Heart right ventricle (tissue), 16 donors: ENCODE data around the gene BID. TPM values are rescaled to one million over a fixed set of nuclear protein-coding genes. Genes with fewer than 3 reads are reported as not detected.

Experiments used
- ATAC-seq, 8 donors: fragments of 200-7000 bp; cut with Tn5 transposase; one replicate each; pipeline ENCODE4 v1.9.1; 2020; ENCODE audit warnings: mild to moderate bottlenecking in 8 of 8, moderate library complexity in 8 of 8, moderate number of reproducible peaks in 1 of 8
- DNase-seq, 2 donors: peaks; one replicate each; pipeline ENCODE4 v3.0.0-alpha.2; 2020
- H3K27ac ChIP-seq, 10 donors: fragments of 200-600 bp; sonication (generic) in 2 of 10; one replicate each; pipeline versions ENCODE4 v1.5.0 to v1.8.0; 2020 to 2022; ENCODE audit warnings: mild to moderate bottlenecking in 3 of 10
- H3K27me3 ChIP-seq, 7 donors: fragments of 200-600 bp; one replicate each; pipeline ENCODE4 v1.8.0; 2021 to 2022; ENCODE audit warnings: mild to moderate bottlenecking in 2 of 7
- H3K36me3 ChIP-seq, 9 donors: fragments of 200-600 bp; sonication (generic) in 1 of 9; one replicate each; pipeline versions ENCODE4 v1.5.0 to v1.8.0; 2020 to 2022; ENCODE audit warnings: mild to moderate bottlenecking in 2 of 9
- H3K4me1 ChIP-seq, 9 donors: fragments of 200-600 bp; sonication (generic) in 1 of 9; one replicate each; pipeline versions ENCODE4 v1.5.0 to v1.8.0; 2020 to 2022; ENCODE audit warnings: mild to moderate bottlenecking in 4 of 9
- H3K4me3 ChIP-seq, 10 donors: fragments of 200-600 bp; sonication (generic) in 2 of 10; one replicate each; pipeline versions ENCODE4 v1.5.0 to v1.8.0; 2020 to 2022; ENCODE audit warnings: mild to moderate bottlenecking in 7 of 10, moderate library complexity in 2 of 10
- H3K9me3 ChIP-seq, 11 donors: fragments of 200-600 bp in 10 of 11; sonication (generic) in 2 of 11; one replicate each; pipeline versions ENCODE4 v1.5.0 to v1.8.0; 2013 to 2022; ENCODE audit warnings: mild to moderate bottlenecking in 2 of 11, control low read depth in 1 of 11, moderate library complexity in 1 of 11
- WGBS, 2 donors: extraction: QIAGEN DNeasy Blood & Tissue Kit; methylation state at CpG; one replicate each; pipeline ENCODE4 v1.1.7; 2013; ENCODE audit warnings: inconsistent platforms in 1 of 2; 5-methylcytosine and 5-hydroxymethylcytosine counted together
- intact Hi-C, 10 donors: fragments of 100-400 bp; cut with DNase I; formaldehyde crosslinking; loops; one replicate each; pipeline versions ENCODE4 v1.11.1 to v1.14.2; 2022
- polyA plus RNA-seq, 2 donors: library from polyadenylated mRNA; stranded (reverse); fragments of 200-250 nt; gene quantifications; one replicate each; pipeline ENCODE4 v1.2.3, GENCODE V29; 2013
- total RNA-seq, 10 donors: library from RNA; stranded (reverse); fragmentation: NEBNext Ultra II Directional in 3 of 10; extraction: Animal tissue kit (Norgen Biotek cat#: 25700) in 3 of 10; gene quantifications; one replicate each; pipeline versions ENCODE4 v1.2.1 to v1.2.4, GENCODE V29; 2021 to 2023
- TF ChIP-seq, protein P1 (sequence below), 9 donors: fragments of 200-600 bp; sonication (generic) in 2 of 9; IDR thresholded peaks; one replicate each; pipeline versions ENCODE4 v1.5.0 to v1.8.0; 2021 to 2022; ENCODE audit warnings: antibody characterized with exemption in 9 of 9, mild to moderate bottlenecking in 5 of 9, moderate library complexity in 1 of 9
- donor health status: Arrhythmogenic right ventricular cardiomyopathy.
- donor health status: ischemic (EF 13 %, LVEDD 7.1; RV severe dilation, severe dysfunction).
- donor health status: healthy with polysubstance abuse.
- donor health status: DM: no; HTN: yes; CAD: no.
- donor health status: DM: no; HTN: no; CAD: no.
- donor health status: ischemic (EF 25% LVEDD 6.9; RV normal size, moderate dysfunction).
- donor health status: ischemic (EF 25% LVEDD 5.7; RV mildly dilated, moderate dysfunction).
- donor health status: healthy.
- donor health status: DM: yes; HTN: yes; CAD: no.
- donor health status: Ischemic cardiomyopathy.
- donor health status: ischemic (EF 35%, LVEDD 5.7; RV mildly dilated, moderate dysfunction).
- donor health status: nonischemic (EF 11% LVEDD 7.7; RV severe dilation, severe dysfunction).
- donor health status: DM: yes; HTN: yes; CAD: no.
- donor health status: PGD.
- donor health status: ischemic (EF 29% LVEDD 5.4; RV normal size, mild dysfunction).
- donor health status: nonischemic (EF 23%, LVEDD 6.1; RV moderate dilation, normal function).

BID gene
- total and polyA plus RNA-seq, 12 donors: 5.6 to 42.9 (median 10.9) TPM

DNA sequence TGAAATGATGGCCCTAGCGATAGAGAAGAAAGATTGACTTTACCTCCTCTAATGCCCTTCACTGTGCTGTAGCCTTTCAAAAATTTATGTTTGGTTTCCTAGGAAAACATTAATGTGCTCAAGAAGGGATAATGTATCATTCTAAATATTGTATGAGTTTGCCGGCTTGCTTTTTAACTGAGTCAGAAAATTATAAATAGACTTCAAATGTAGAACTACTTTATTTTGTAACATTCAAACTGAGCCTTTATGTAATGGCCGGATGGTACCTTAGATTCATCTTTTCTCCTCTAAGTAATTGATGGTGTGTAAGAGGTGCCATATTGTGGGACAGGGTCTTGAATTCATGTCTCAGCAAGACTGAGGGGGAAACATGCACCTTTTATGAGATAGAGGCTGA, 57.7 kb downstream of the BID start:
- intact Hi-C loops: loop anchor here in 1 of 10 donors (10.0 kb wide), 1 partner anchor 162 kb away; no protein-coding TSS in a partner anchor
- H3K4me1 ChIP-seq: peaks cover 0 to 5% (median 0%) of the 10 kb centered on the region in 9 donors
- 96% methylated on average over 3 of the region's 3 CpGs for whole genome bisulfite sequencing, 2 donors
- H3K27ac ChIP-seq: no peak overlapping the region
- no peak overlapping the region for H3K4me3 ChIP-seq
- TF ChIP-seq, protein P1, sequence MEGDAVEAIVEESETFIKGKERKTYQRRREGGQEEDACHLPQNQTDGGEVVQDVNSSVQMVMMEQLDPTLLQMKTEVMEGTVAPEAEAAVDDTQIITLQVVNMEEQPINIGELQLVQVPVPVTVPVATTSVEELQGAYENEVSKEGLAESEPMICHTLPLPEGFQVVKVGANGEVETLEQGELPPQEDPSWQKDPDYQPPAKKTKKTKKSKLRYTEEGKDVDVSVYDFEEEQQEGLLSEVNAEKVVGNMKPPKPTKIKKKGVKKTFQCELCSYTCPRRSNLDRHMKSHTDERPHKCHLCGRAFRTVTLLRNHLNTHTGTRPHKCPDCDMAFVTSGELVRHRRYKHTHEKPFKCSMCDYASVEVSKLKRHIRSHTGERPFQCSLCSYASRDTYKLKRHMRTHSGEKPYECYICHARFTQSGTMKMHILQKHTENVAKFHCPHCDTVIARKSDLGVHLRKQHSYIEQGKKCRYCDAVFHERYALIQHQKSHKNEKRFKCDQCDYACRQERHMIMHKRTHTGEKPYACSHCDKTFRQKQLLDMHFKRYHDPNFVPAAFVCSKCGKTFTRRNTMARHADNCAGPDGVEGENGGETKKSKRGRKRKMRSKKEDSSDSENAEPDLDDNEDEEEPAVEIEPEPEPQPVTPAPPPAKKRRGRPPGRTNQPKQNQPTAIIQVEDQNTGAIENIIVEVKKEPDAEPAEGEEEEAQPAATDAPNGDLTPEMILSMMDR (IDR thresholded peaks at IDR 0.05): no peak
- no peaks in the 10 kb centered on the region for H3K27me3 ChIP-seq
- no peak for DNase-seq
- peaks cover 0 to 19% (median 0%) of the 10 kb centered on the region in 9 donors for H3K36me3 ChIP-seq
- ATAC-seq: no peak
- H3K9me3 ChIP-seq: no peaks in the 10 kb centered on the region

DNA sequence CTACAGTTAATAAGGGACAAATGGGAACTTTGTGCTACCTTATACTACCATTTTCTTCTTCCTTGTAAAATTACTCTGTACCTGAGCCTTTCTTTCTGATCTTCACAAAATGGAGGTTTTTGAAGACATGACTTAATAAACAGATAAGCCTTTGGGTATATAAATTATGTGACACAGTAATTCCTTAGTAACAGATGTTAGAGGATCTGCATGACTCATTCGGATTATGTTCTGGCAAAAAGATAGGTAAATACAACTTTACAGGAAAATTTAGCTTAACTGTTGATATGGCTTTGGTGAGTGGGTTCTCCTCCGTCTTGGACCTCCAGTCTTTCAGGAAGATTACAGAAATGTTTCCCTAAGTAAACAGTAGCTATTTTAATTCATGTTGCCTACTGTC, 61.8 kb downstream of the BID start:
- no peak overlapping the region for H3K27ac ChIP-seq
- H3K36me3 ChIP-seq: peaks cover 0 to 33% (median 6%) of the 10 kb centered on the region in 9 donors
- no peaks in the 10 kb centered on the region for H3K9me3 ChIP-seq
- WGBS, 2 donors: 81 to 86% methylated on average over 2 of the region's 2 CpGs
- ATAC-seq (no peak), DNase-seq (no peak)
- TF ChIP-seq, protein P1 (IDR thresholded peaks at IDR 0.05): no peak
- H3K27me3 ChIP-seq: no peaks in the 10 kb centered on the region
- H3K4me3 ChIP-seq: no peak overlapping the region
- H3K4me1 ChIP-seq: peaks cover 0 to 9% (median 2%) of the 10 kb centered on the region in 9 donors
- intact Hi-C loops: loop anchor here in 1 of 10 donors (10.0 kb wide), 1 partner anchor 158 kb away; no protein-coding TSS in a partner anchor

DNA sequence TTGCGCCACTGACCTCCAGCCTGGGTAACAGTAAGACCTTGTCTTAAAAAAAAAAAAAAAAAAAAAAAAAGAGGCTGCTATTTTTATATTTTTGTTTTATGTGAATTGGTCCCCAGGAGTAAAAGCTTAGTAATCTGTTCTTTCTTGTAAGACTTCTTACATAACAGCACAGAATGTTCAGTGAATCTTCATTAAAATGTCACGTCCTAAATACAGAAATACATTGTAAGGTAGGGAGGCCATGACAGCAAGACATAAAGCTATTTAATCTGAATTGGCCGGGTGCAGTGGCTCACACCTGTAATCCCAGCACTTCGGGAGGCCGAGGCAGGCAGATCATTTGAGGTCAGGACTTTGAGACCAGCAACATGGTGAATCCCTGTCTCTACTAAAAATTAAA, 64.2 kb downstream of the BID start:
- no peak overlapping the region for H3K4me3 ChIP-seq
- TF ChIP-seq, protein P1 (IDR thresholded peaks at IDR 0.05): no peak
- intact Hi-C loops: loop anchor here in 1 of 10 donors (10.0 kb wide), 1 partner anchor 155 kb away; no protein-coding TSS in a partner anchor
- no peak overlapping the region for H3K27ac ChIP-seq
- DNase-seq (no peak), ATAC-seq (no peak)
- 97 to 99% methylated on average over 5 of the region's 5 CpGs for WGBS, 2 donors
- no peaks in the 10 kb centered on the region for H3K9me3 ChIP-seq
- peaks cover 0 to 26% (median 0%) of the 10 kb centered on the region in 9 donors for H3K4me1 ChIP-seq
- H3K36me3 ChIP-seq: peaks cover 0 to 40% (median 6%) of the 10 kb centered on the region in 9 donors
- no peaks in the 10 kb centered on the region for H3K27me3 ChIP-seq

DNA sequence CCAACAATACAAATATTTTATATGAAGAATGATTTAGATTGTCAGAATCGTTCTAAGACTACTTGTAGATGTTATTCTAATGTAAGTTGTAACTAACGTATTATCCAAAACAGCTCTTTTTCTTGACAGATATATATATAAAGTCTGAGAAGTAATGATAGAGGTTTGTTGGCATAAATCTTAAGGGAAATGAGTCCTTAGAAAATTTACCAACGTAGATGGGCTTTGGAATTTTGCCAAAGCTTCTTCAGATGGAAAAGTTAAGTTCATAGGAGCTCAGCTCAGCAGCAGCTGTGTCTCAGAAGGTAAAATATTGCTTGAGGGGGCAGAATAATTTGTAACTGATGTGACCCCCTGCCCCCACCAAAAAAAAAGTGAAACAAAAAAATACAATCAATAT, 66.7 kb downstream of the BID start:
- no peaks in the 10 kb centered on the region for H3K27me3 ChIP-seq
- TF ChIP-seq, protein P1 (IDR thresholded peaks at IDR 0.05): no peak
- WGBS, 2 donors: 63 to 67% methylated on average over 3 of the region's 3 CpGs
- peak overlapping the region in 7 of 10 donors; percentile 47 to 78 (median 60) for H3K27ac ChIP-seq
- intact Hi-C loops: loop anchor here in 1 of 10 donors (10.0 kb wide), 1 partner anchor 63 kb away; no protein-coding TSS in a partner anchor
- no peak for DNase-seq
- ATAC-seq: no peak
- H3K4me1 ChIP-seq: peaks cover 0 to 26% (median 0%) of the 10 kb centered on the region in 9 donors
- peak overlapping the region in 7 of 10 donors; percentile 16 to 40 (median 31) for H3K4me3 ChIP-seq
- peaks cover 0 to 56% (median 14%) of the 10 kb centered on the region in 9 donors for H3K36me3 ChIP-seq
- H3K9me3 ChIP-seq: no peaks in the 10 kb centered on the region
